ENCODE measurements around the gene PCSK6.

- TF ChIP-seq ARNT (IDR thresholded peaks at IDR 0.05) (no peak), FOXM1 (IDR thresholded peaks at IDR 0.05; ENCODE audit: borderline replicate concordance) (no peak), BHLHE40 (IDR thresholded peaks at IDR 0.05; ENCODE audit: borderline replicate concordance) (no peak), SUZ12 (IDR thresholded peaks at IDR 0.05) (no peak), TARDBP (IDR thresholded peaks at IDR 0.05) (no peak), HDGF (IDR thresholded peaks at IDR 0.05; ENCODE audit: borderline replicate concordance) (no peak), NFRKB (IDR thresholded peaks at IDR 0.05) (no peak)
These were observed 35.1 kb downstream of the PCSK6 start for GRCh38 chr15:101454365-101454764.
